ENCODE data around the gene PNPLA5.

PNPLA5 gene

GRCh38 chr22:43919106-43919973 is 27.5 kb upstream of the PNPLA5 start:
- DNase-seq (ENCODE audit: extremely low read depth, low read depth), result no peak
- H3K4me3 ChIP-seq (replicated peaks; ENCODE audit: low read depth, low read length), result no peak overlapping the region
- no peak for TF ChIP-seq CTCF (IDR thresholded peaks at IDR 0.05; ENCODE audit: low read depth, low read length, missing control alignments)

GRCh38 chr22:43917521-43917920 is 25.7 kb upstream of the PNPLA5 start:
- TF ChIP-seq CTCF (IDR thresholded peaks at IDR 0.05; ENCODE audit: low read depth, low read length, missing control alignments), result no peak
- no peak for DNase-seq (ENCODE audit: extremely low read depth, low read depth)
- H3K4me3 ChIP-seq (replicated peaks; ENCODE audit: low read depth, low read length), result no peak overlapping the region

GRCh38 chr22:43911351-43911750 is 19.5 kb upstream of the PNPLA5 start:
- DNase-seq (ENCODE audit: extremely low read depth, low read depth), result no peak
- no peak overlapping the region for H3K4me3 ChIP-seq (replicated peaks; ENCODE audit: low read depth, low read length)
- TF ChIP-seq CTCF (IDR thresholded peaks at IDR 0.05; ENCODE audit: low read depth, low read length, missing control alignments), result no peak

GRCh38 chr22:43910178-43910695 is 18.4 kb upstream of the PNPLA5 start:
- H3K4me3 ChIP-seq (replicated peaks; ENCODE audit: low read depth, low read length), result no peak overlapping the region
- no peak for TF ChIP-seq CTCF (IDR thresholded peaks at IDR 0.05; ENCODE audit: low read depth, low read length, missing control alignments)
- no peak for DNase-seq (ENCODE audit: extremely low read depth, low read depth)

GRCh38 chr22:43909708-43910107 is 17.9 kb upstream of the PNPLA5 start:
- H3K4me3 ChIP-seq (replicated peaks; ENCODE audit: low read depth, low read length), result no peak overlapping the region
- TF ChIP-seq CTCF (IDR thresholded peaks at IDR 0.05; ENCODE audit: low read depth, low read length, missing control alignments), result no peak
- DNase-seq (ENCODE audit: extremely low read depth, low read depth), result no peak

GRCh38 chr22:43905681-43906080 is 13.9 kb upstream of the PNPLA5 start:
- DNase-seq (ENCODE audit: extremely low read depth, low read depth), result no peak
- no peak overlapping the region for H3K4me3 ChIP-seq (replicated peaks; ENCODE audit: low read depth, low read length)
- no peak for TF ChIP-seq CTCF (IDR thresholded peaks at IDR 0.05; ENCODE audit: low read depth, low read length, missing control alignments)
